ENCODE measurements around the gene GFPT1. TPM values are rescaled to one million over a fixed set of nuclear protein-coding genes. Genes with fewer than 3 reads are reported as not detected.

GFPT1 gene
- total and polyA plus RNA-seq, 9 donors = 6.9 to 39.5 (median 28.7) TPM

GRCh38 chr2:69383176-69383812 is 3.7 kb downstream of the GFPT1 start:
- WGBS, 3 donors = 96 to 98% (median 97%) methylated on average over 7 of the region's 7 CpGs
- no peak overlapping the region for H3K27ac ChIP-seq
- intact Hi-C loops (cut with DNase I) = no loop called here

GRCh38 chr2:69382547-69382946 is 4.5 kb downstream of the GFPT1 start:
- Histone ChIP-seq H3K4me3 (no peak overlapping the region), H3K27ac (no peak overlapping the region), H3K9me3 (no peaks in the 10 kb centered on the region), H3K4me1 (ENCODE audit: insufficient read depth) (peaks cover 2% of the 10 kb centered on the region), H3K27me3 (no peaks in the 10 kb centered on the region), H3K36me3 (no peaks in the 10 kb centered on the region)
- WGBS, 3 donors = 83 to 96% (median 92%) methylated on average over 2 of the region's 2 CpGs
- DNase-seq = no peak
- intact Hi-C loops (cut with DNase I) = no loop called here
- TF ChIP-seq EP300 (IDR thresholded peaks at IDR 0.05) (no peak), CTCF (IDR thresholded peaks at IDR 0.05) (no peak), POLR2A (IDR thresholded peaks at IDR 0.05) (no peak)

More at GRCh38 chr2:69383176-69383812, 3.7 kb downstream of the GFPT1 start:
- no peak for DNase-seq
- Histone ChIP-seq H3K4me1 (ENCODE audit: insufficient read depth) (peaks cover 6% of the 10 kb centered on the region), H3K36me3 (no peaks in the 10 kb centered on the region), H3K4me3 (no peak overlapping the region), H3K9me3 (no peaks in the 10 kb centered on the region), H3K27me3 (no peaks in the 10 kb centered on the region)
- no peak for TF ChIP-seq POLR2A (IDR thresholded peaks at IDR 0.05)

GRCh38 chr2:69381337-69381737 is 5.7 kb downstream of the GFPT1 start:
- Histone ChIP-seq H3K4me3 (no peak overlapping the region), H3K9me3 (no peaks in the 10 kb centered on the region), H3K27me3 (no peaks in the 10 kb centered on the region), H3K4me1 (ENCODE audit: insufficient read depth) (peaks cover 2% of the 10 kb centered on the region), H3K27ac (no peak overlapping the region), H3K36me3 (no peaks in the 10 kb centered on the region)
- no peak for TF ChIP-seq EP300 (IDR thresholded peaks at IDR 0.05)
- no peak for TF ChIP-seq POLR2A (IDR thresholded peaks at IDR 0.05)
- TF ChIP-seq CTCF (IDR thresholded peaks at IDR 0.05) = no peak
- intact Hi-C loops (cut with DNase I) = no loop called here
- WGBS, 3 donors = 46 to 66% (median 53%) methylated on average over 1 of the region's 1 CpG
- DNase-seq = no peak

GRCh38 chr2:69380072-69380917 is 6.7 kb downstream of the GFPT1 start:
- WGBS, 3 donors = 94 to 95% (median 94%) methylated on average over 12 of the region's 12 CpGs
- intact Hi-C loops (cut with DNase I) = no loop called here
- TF ChIP-seq EP300 (IDR thresholded peaks at IDR 0.05) (no peak), CTCF (IDR thresholded peaks at IDR 0.05) (no peak), POLR2A (IDR thresholded peaks at IDR 0.05) (no peak)
- no peaks in the 10 kb centered on the region for H3K9me3 ChIP-seq
- no peaks in the 10 kb centered on the region for H3K36me3 ChIP-seq
- no peaks in the 10 kb centered on the region for H3K27me3 ChIP-seq
- peaks cover 2% of the 10 kb centered on the region for H3K4me1 ChIP-seq (ENCODE audit: insufficient read depth)
- no peak overlapping the region for H3K27ac ChIP-seq
- DNase-seq = no peak
- no peak overlapping the region for H3K4me3 ChIP-seq

GRCh38 chr2:69376403-69376802 is 10.6 kb downstream of the GFPT1 start:
- Histone ChIP-seq H3K4me1 (ENCODE audit: insufficient read depth) (no peaks in the 10 kb centered on the region), H3K36me3 (no peaks in the 10 kb centered on the region), H3K4me3 (no peak overlapping the region), H3K27ac (no peak overlapping the region), H3K27me3 (no peaks in the 10 kb centered on the region), H3K9me3 (no peaks in the 10 kb centered on the region)
- TF ChIP-seq POLR2A (IDR thresholded peaks at IDR 0.05) (no peak), EP300 (IDR thresholded peaks at IDR 0.05) (no peak), CTCF (IDR thresholded peaks at IDR 0.05) (no peak)
- intact Hi-C loops (cut with DNase I) = no loop called here
- WGBS, 3 donors = 63 to 78% (median 71%) methylated on average over 6 of the region's 6 CpGs
- no peak for DNase-seq

All from ovary (tissue), 9 donors.